Endothelial cell of umbilical vein (primary cell): ENCODE results near the gene MECP2.

Experiments used
- CTCF ChIP-seq, 2 donors: IDR thresholded peaks; 1 replicate in 1 of 2; 2 replicates in 1 of 2; pipeline ENCODE4 v1.5.1; 2011; ENCODE audit warnings: low read length in 2 of 2, mild to moderate bottlenecking in 2 of 2, moderate library complexity in 2 of 2, control low read depth in 1 of 2, inconsistent platforms in 1 of 2, low read depth in 1 of 2; ENCODE audit not compliant: insufficient read depth in 1 of 2; ENCODE audit errors: extremely low read depth in 1 of 2
- EZH2 ChIP-seq: IDR thresholded peaks from 2 replicates; pipeline ENCODE4 v1.6.1; 2012; ENCODE audit warnings: borderline replicate concordance, low read depth, mild to moderate bottlenecking, moderate library complexity, low read length, inconsistent platforms; ENCODE audit not compliant: severe bottlenecking
- FOS ChIP-seq: IDR thresholded peaks from 2 replicates; pipeline ENCODE4 v1.6.1; 2011; ENCODE audit warnings: mild to moderate bottlenecking, low read length, moderate library complexity, borderline replicate concordance; ENCODE audit not compliant: insufficient read depth
- GATA2 ChIP-seq: IDR thresholded peaks from 2 replicates; pipeline ENCODE4 v1.7.0; 2011; ENCODE audit warnings: low read depth, mild to moderate bottlenecking, moderate library complexity, mixed read lengths, low read length; ENCODE audit not compliant: insufficient read length, insufficient read depth
- MAX ChIP-seq: IDR thresholded peaks from 2 replicates; pipeline ENCODE4 v1.6.1; 2011; ENCODE audit not compliant: insufficient read depth, insufficient read length
- MYC ChIP-seq: IDR thresholded peaks from one replicate; pipeline ENCODE4 v1.6.1; 2011; ENCODE audit warnings: mild to moderate bottlenecking, low read depth, low read length
- POLR2A ChIP-seq: IDR thresholded peaks from 2 replicates; pipeline ENCODE4 v1.6.1; 2012; ENCODE audit warnings: low read depth, mild to moderate bottlenecking, control low read depth, low read length
- POLR2AphosphoS5 ChIP-seq: IDR thresholded peaks from 2 replicates; pipeline ENCODE4 v1.6.1; 2012; ENCODE audit warnings: low read depth, mild to moderate bottlenecking, control low read depth, low read length, moderate library complexity; ENCODE audit not compliant: insufficient read depth

GRCh38 chrX:154093965-154094364 lies 3.6 kb downstream of the MECP2 start:
- TF ChIP-seq CTCF (IDR thresholded peaks at IDR 0.05; ENCODE audit: extremely low read depth in 1 of 2, insufficient read depth in 1 of 2, low read depth in 1 of 2, low read length in 2 of 2) (no peak), MYC (no peak), POLR2A (no peak), POLR2AphosphoS5 (no peak), MAX (no peak), EZH2 (no peak), FOS (no peak), GATA2 (no peak)
